ENCODE measurements around the gene THSD7B.

DNA sequence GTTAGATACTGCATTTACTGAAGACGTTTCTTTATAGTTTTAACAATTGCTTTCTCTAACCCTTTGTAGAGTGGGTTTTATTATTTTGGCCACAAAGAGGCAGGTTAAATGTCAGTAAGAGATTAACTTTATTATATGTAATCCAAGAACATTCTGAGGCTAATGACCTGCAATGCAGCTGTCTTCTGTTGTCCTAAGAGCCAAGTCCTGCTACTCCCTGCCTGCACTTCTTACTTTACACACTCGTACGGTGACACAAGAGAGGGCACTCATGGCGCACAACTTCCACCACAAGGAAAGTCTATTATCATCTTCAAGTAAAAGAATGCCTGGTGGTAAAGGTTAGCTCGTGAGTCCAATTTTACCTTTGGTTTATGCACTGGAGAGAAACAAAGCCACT, 727.9 kb downstream of the THSD7B start:
- TF ChIP-seq, protein P1, sequence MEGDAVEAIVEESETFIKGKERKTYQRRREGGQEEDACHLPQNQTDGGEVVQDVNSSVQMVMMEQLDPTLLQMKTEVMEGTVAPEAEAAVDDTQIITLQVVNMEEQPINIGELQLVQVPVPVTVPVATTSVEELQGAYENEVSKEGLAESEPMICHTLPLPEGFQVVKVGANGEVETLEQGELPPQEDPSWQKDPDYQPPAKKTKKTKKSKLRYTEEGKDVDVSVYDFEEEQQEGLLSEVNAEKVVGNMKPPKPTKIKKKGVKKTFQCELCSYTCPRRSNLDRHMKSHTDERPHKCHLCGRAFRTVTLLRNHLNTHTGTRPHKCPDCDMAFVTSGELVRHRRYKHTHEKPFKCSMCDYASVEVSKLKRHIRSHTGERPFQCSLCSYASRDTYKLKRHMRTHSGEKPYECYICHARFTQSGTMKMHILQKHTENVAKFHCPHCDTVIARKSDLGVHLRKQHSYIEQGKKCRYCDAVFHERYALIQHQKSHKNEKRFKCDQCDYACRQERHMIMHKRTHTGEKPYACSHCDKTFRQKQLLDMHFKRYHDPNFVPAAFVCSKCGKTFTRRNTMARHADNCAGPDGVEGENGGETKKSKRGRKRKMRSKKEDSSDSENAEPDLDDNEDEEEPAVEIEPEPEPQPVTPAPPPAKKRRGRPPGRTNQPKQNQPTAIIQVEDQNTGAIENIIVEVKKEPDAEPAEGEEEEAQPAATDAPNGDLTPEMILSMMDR (conservative IDR thresholded peaks at IDR 0.05; ENCODE audit: low read length), result no peak
- no peak for TF ChIP-seq EZH2phosphoT487 (IDR thresholded peaks at IDR 0.05; ENCODE audit: borderline replicate concordance)

Measured in Loucy (cell line).